Dermis blood vessel endothelial cell (primary cell): Measurements from ENCODE around the gene TP73. TPM values are rescaled to one million over a fixed set of nuclear protein-coding genes. Genes with fewer than 3 reads are reported as not detected.

ENCODE experiments used
- DNase-seq: peaks from one replicate; pipeline ENCODE4 v3.0.0; 2010
- total RNA-seq: library from RNA; depleted of rRNA; stranded (reverse); fragments of >200 nt; gene quantifications from 2 replicates; pipeline ENCODE4 v1.2.3, GENCODE V29; 2014

The TP73 gene
- total RNA-seq, 1 donor from 2014 or later = not detected

DNA sequence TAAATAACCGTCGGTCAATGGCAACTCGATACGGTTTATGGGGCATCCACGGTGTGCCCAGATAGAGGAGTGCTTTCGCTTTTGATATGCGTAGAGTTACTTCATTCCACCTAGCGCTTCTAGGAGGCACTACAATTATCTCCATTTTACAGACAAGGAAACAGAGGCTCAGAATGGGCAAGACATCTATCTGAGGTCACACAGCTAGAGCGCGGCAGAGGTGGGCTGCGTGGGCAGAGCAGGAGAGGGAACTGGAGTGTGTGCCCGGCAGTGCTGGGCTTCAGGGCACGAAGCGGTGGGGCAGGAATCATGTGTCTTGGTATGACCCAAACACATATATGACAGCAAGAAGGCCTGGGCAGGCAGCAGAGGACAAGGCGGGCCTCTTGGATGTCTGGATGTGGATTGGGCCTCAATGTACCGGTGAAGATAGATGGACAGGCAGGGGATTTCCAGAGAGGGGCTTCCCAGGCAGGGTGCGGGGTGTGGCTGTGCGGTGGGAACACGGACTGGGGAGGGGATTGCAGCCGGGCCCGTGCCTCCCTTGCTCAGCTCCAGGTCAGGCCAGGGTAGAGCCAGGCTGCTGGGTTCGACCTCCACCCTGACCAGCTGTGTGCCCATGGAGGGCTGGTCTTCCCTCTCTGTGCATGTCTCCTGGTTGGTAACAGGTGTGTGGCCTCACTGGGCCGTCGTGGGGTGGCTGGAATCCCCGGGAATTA lies 21.2 kb downstream of the TP73 start:
- no peak for DNase-seq

GRCh38 chr1:3674100-3675094 lies 22.1 kb downstream of the TP73 start:
- DNase-seq = no peak

DNA sequence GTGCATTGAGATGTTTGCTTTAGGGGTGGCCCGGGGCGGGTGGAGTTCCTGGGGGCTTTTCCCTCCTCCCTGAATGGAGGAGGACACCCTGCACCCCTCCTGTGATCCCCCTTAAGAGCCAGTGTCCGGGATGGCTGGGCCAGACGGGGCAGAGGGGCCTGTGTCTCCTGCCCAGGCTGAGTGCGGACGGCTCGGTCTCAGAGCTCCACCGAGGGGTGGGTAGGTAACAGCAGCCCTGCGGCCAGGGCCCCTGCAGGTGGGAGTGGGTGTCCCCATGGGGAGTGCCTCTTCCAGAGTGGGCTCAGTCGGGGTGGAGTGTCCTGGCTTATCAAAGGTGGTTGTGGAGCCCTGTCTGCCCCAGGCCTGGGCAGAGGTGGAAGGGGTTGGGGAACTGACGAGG lies 23.1 kb downstream of the TP73 start:
- no peak for DNase-seq

DNA sequence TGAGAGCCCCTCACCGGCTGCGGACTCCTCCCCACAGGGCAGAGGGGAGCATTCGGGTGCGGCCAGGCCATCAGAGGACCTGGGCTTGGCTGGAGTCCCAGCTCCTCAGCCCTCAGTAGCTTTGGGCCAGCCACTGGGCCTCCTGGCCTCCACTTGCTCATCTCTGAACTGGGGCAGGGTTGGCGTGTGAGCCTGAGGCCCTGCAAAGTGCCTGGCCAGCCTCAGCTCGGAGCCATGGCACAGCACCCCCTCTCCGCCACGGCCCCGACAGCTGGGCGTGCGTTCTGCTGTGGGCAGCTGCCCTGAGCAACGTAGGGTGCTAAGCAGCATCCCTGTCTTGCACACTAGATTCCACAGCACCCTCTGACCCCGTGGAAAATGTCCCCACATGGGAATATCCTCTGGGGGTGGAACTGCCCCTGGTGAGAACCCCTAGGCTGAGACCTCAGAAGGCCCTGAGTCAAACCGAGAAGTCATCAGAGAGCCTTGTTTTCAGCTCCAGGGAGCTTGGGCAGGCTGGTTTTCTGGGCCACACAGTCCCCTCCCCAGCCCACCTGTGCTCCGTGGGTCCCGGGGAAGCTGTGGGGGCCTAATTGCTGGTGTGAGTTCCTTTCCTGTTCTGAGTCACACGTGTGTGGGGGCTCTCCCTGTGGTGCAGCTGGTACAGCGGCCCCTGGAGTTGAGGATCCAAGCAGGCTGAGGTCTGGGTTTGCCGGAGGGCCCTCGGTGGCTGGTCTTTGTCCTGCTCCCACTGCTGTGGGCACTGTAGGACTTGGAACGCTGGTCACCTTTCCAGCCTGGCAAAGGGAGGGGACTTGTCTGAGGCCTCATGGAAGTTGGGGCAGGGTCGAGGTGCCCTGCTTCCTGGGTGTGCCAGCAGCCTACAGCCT lies 24.5 kb downstream of the TP73 start:
- DNase-seq = no peak

- no peak for DNase-seq
Measured at GRCh38 chr1:3677484-3677883, 25.2 kb downstream of the TP73 start.

DNA sequence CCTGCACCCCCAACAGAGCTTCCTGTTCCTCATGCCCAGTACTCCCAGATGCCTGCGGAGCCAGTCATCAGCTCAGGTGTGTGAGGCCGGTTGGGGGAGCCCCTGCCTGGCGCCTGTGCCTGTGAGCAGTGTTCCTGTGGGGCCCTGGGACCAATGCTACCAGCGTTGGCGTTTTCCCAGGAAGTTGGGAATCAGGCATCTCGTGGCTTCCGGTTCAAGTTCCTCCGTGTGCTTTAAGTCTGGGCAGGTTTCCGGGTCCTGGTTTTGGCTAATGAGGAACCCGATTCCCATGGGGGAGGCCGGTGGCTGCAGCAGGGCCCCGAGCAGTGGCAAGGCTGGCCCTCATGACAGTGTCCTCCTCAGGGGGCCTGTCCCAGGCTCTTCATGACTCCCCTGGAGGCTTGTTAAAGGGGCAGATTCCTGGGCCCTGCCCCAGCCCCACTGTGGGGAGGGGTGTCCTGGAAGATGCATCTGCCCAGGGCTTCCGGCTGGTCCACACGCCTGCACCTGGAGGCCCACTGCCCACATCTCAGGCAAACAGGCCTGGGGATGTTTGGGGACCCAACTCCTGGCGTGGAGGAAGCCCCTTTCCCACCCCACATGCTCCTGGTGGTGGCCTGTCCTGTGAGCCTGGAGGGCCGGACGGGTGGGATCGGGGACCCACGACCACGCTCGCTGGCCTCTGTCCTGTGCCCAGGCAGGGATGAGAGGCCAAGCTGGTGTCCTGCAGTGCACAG lies 26.2 kb downstream of the TP73 start:
- peak; percentile 30 for DNase-seq

DNA sequence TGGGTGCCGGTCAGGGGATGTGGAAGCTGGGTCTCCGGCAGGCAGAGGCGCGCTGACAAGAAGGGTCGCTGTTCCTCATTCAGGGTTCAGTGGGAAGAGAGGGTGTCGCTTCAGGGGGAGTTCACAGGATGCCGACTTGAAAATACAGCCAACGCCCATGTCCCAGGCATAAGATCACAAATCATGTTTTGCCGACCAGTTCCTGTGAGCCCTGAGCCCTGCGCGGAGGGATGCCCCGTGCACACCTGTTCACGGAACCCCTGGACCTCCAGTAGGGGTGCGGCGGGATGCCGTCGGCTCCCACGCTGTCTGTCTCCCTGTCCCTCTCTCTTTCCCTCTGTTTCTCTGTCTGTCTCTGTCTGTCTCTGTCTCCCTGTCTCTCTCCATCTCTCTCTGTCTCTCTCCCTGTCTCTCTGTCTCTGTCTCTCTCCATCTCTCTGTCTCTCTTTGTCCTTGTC lies 26.8 kb downstream of the TP73 start:
- no peak for DNase-seq

GRCh38 chr1:3679799-3680453 lies 27.6 kb downstream of the TP73 start:
- no peak for DNase-seq

GRCh38 chr1:3680488-3681230 lies 28.3 kb downstream of the TP73 start:
- no peak for DNase-seq

DNA sequence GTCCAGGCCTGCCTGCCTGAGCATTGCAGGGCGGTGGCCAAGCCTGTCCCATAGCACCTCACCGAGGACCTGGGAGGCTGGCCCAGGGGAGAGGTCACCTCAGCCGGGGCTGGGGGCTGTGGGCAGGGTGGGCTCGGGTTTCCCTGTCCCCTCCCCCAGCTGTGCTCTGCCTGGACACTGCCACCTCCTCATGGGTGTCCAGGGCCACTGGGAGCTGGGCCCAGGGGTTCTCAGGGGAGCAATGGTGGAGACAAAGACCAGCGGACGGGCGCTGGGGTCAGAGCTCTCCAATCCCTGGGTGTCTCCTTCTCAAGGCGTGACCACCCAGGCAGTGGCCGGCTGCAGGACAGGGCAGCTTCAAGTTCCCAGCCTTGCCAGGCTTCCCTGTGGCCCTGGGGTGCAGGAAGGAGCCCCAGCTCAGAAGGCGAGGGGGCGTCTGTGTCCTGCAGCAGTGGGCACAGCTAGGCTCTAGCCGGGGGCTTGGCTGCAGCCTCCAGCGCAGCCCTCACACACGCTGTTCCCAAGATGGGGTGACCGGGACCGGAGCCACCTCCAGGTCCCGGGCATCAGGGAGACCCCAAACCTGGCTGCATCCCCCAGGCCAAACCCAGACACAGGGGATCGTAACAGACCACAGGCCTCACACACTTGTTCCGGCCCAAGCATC lies 29.0 kb downstream of the TP73 start:
- no peak for DNase-seq

- no peak for DNase-seq
Measured at GRCh38 chr1:3681898-3682806, 29.8 kb downstream of the TP73 start.

DNA sequence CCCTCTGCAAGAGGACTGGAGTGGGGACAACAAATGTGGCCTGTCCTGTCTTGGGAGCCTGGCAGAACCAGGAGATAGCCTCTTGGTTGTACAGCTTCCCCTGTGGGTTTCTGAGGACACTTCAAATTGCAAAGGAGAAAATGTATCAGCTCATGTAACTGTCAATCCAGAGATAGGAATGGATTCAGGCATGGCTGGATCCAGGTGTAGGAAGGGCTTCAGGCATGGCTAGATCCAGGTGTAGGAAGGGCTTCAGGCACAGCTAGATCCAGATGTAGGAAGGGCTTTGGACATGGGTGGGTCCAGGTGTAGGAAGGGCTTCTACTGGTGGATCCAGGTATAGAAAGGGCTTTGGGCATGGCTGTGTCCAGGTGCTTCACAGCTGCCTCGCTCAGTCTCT lies 30.9 kb downstream of the TP73 start:
- no peak for DNase-seq

DNA sequence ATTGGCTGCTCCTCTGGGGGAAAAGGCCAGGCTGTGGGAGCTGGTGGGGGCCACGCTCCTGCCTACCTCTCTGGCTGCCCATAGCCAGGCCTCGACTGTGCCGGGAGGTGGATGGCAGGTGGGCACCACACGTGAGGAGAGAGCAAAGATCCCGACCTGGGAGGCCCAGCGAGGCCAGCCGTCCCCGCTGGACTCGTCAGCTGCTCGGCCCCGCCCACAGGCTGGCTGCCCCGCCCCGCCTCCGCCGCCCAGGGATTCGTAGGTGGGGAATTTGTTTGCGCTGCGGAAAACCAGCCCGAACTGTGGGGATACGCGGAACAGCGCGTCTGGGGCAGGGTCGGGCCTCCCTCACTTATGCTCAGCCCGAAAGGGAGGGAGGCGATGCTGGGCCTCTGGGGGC lies 31.7 kb downstream of the TP73 start:
- DNase-seq = peak; percentile 40

- no peak for DNase-seq
Measured at GRCh38 chr1:3685222-3685621, 32.9 kb downstream of the TP73 start.

GRCh38 chr1:3685906-3686305 lies 33.6 kb downstream of the TP73 start:
- DNase-seq = no peak

GRCh38 chr1:3687504-3687903 lies 35.2 kb downstream of the TP73 start:
- DNase-seq = no peak

DNA sequence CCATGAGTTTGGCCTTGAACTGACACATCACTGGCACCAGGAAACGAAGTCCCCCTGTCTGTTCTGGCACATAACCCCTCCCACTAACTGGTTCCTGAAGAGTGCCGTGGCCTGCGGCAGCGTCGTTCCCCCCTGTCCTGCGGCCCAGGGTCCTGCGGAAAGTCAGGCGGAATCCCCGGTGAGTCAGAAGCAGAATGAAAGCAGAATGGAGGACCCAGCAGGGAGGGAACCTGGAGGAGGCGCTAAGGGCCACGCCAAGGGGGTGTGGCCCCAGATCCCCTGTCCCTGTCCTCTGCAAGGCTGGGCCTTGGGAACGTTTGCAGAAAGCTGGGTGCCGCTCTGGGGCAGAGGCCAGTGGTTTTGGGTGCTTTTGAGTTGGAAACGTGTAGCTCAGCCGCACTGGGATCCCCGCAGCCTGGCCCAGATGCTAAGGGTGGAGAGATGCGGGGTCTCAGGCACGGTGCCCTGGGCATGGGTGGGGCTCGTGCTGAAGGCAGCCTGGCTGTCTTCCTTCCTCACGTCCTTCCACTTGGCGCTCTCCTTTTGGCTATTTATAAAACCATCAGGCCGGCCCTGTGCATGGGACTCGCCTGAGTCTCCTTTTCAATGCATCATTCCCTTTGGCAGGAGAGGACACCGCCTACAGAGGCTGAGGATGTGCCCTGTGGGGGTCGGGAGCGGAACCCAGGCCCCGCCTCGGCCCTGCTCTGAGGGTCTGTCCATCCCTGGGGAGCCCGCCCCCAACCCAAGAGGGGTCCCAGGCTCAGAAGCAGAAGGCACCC lies 36.2 kb downstream of the TP73 start:
- no peak for DNase-seq

- DNase-seq = no peak
Measured at GRCh38 chr1:3689138-3689750, 36.9 kb downstream of the TP73 start.
